Measurements from ENCODE around the gene LRRC28. TPM values are rescaled to one million over a fixed set of nuclear protein-coding genes. Genes with fewer than 3 reads are reported as not detected.
A peak's percentile ranks its signal among the peaks of the same experiment; 100 is the strongest.

LRRC28 gene
- total RNA-seq, 1 donor from 2014 or later, result 26.9 TPM

- Mint-ChIP-seq H3K36me3 (no peaks in the 10 kb centered on the region), H3K9me3 (peaks cover 4% of the 10 kb centered on the region), H3K27me3 (no peaks in the 10 kb centered on the region), H3K27ac (peak overlapping the region; percentile 50), H3K4me1 (ENCODE audit: unreplicated experiment) (peaks cover 18% of the 10 kb centered on the region), H3K4me3 (no peak overlapping the region)
- TF ChIP-seq, protein P1, sequence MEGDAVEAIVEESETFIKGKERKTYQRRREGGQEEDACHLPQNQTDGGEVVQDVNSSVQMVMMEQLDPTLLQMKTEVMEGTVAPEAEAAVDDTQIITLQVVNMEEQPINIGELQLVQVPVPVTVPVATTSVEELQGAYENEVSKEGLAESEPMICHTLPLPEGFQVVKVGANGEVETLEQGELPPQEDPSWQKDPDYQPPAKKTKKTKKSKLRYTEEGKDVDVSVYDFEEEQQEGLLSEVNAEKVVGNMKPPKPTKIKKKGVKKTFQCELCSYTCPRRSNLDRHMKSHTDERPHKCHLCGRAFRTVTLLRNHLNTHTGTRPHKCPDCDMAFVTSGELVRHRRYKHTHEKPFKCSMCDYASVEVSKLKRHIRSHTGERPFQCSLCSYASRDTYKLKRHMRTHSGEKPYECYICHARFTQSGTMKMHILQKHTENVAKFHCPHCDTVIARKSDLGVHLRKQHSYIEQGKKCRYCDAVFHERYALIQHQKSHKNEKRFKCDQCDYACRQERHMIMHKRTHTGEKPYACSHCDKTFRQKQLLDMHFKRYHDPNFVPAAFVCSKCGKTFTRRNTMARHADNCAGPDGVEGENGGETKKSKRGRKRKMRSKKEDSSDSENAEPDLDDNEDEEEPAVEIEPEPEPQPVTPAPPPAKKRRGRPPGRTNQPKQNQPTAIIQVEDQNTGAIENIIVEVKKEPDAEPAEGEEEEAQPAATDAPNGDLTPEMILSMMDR (conservative IDR thresholded peaks at IDR 0.05), result no peak
- DNase-seq (ENCODE audit: extremely low spot score, unreplicated experiment), result no peak
These were observed 175.9 kb downstream of the LRRC28 start for GRCh38 chr15:99427210-99427609.

DNA sequence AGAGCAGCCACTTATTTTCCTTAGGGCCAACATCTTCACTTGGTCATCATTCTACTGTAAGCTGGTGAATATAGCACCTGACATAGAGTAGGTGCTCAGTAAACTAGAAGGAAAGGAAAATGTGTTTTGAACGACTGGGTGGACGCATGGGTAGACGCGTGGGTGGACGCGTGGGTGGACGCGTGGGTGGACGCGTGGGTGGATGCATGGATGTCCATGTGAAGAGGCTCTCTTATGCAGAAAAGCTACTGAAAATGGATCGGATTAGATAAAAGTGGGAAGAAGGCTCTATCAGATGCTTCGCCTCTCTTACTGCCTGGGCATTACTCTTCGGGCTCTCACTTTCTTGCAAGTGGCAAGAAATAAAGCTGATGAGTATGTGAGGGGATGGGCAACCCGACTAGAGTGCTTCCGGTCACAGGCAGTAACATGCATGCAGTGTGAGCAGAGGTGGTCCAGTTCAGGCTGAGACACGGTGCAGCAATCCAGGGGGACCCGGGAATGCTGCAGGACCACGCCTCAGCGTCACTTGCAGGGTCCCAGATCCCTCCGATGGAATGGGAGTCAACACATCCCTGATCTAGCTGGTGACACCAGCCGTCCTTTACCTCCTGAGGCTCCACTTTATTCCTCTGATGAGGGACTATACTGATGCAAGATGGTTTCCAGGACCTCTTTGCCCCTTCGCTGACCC lies 176.5 kb downstream of the LRRC28 start:
- no peak overlapping the region for H3K4me3 Mint-ChIP-seq
- DNase-seq (ENCODE audit: extremely low spot score, unreplicated experiment), result no peak
- peaks cover under 1% of the 10 kb centered on the region for H3K9me3 Mint-ChIP-seq
- H3K36me3 Mint-ChIP-seq, result no peaks in the 10 kb centered on the region
- no peak overlapping the region for H3K27ac Mint-ChIP-seq
- H3K4me1 Mint-ChIP-seq (ENCODE audit: unreplicated experiment), result peaks cover 18% of the 10 kb centered on the region
- TF ChIP-seq, protein P1 (conservative IDR thresholded peaks at IDR 0.05), result no peak
- H3K27me3 Mint-ChIP-seq, result no peaks in the 10 kb centered on the region

DNA sequence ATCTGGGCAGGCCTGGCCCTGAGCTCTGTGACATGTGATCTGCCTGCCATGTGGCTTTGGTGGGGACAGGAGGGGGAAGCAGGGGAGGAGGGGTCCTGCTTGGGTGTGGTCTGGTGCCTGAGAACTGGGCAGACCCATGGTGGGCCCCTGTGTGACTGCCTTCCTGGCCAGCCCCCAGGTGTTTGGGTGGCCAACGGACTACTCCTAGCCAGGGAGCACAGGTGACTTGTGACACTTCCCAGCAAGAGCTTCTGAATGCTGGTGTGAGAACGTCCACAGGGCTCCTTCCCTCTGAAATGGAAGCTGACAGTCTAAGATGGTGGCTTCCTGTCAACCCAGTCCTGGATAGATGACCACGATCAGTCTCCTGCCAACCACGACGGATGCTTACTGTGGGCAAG lies 178.4 kb downstream of the LRRC28 start:
- no peak for DNase-seq (ENCODE audit: extremely low spot score, unreplicated experiment)
- Mint-ChIP-seq H3K4me1 (ENCODE audit: unreplicated experiment) (peaks cover 23% of the 10 kb centered on the region), H3K9me3 (no peaks in the 10 kb centered on the region), H3K27ac (no peak overlapping the region), H3K4me3 (no peak overlapping the region), H3K36me3 (no peaks in the 10 kb centered on the region), H3K27me3 (no peaks in the 10 kb centered on the region)
- TF ChIP-seq, protein P1 (conservative IDR thresholded peaks at IDR 0.05), result no peak

DNA sequence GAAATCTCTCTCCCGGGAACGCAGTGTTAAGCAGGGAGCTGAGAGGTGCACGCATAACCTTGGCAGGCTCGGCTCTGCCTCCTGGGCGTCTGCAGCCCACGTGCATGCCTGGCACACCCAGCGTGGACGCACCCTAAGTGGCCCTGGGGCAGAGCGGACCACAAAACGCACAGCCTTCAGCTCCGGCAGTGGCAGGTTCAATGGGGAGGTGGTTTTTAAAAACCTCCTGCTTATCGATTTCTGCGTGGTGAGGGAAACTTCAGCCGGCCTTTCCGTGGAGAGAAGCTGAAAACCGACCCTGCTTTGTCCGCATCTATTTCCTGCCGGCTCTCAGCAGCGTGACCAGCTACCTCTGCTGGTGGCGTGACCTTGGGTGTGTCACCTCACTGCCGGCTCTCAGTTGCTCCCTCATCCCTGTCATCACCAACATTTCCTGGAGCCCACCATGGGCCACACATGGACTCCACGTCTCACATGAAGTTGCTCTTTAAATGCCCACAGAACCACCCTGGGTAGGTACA lies 179.7 kb downstream of the LRRC28 start:
- TF ChIP-seq, protein P1 (conservative IDR thresholded peaks at IDR 0.05), result no peak
- no peak overlapping the region for H3K4me3 Mint-ChIP-seq
- no peak for DNase-seq (ENCODE audit: extremely low spot score, unreplicated experiment)

GRCh38 chr15:99431661-99432091 lies 180.4 kb downstream of the LRRC28 start:
- Mint-ChIP-seq H3K36me3 (no peaks in the 10 kb centered on the region), H3K27ac (no peak overlapping the region), H3K4me3 (no peak overlapping the region), H3K9me3 (no peaks in the 10 kb centered on the region), H3K4me1 (ENCODE audit: unreplicated experiment) (peaks cover 20% of the 10 kb centered on the region), H3K27me3 (no peaks in the 10 kb centered on the region)
- TF ChIP-seq, protein P1 (conservative IDR thresholded peaks at IDR 0.05), result no peak
- no peak for DNase-seq (ENCODE audit: extremely low spot score, unreplicated experiment)

More for the DNA sequence above, 179.7 kb downstream of the LRRC28 start:
- peaks cover 26% of the 10 kb centered on the region for H3K4me1 Mint-ChIP-seq (ENCODE audit: unreplicated experiment)
- no peaks in the 10 kb centered on the region for H3K36me3 Mint-ChIP-seq
- H3K9me3 Mint-ChIP-seq, result no peaks in the 10 kb centered on the region
- no peak overlapping the region for H3K27ac Mint-ChIP-seq
- H3K27me3 Mint-ChIP-seq, result no peaks in the 10 kb centered on the region

Measured in type B pancreatic cell (in vitro differentiated cells).